GM18499 (cell line): Measurements from ENCODE around the gene UNC79.

ENCODE experiments used
- ATAC-seq: cut with Tn5 transposase; IDR thresholded peaks from one replicate; pipeline ENCODE4 v1.9.1; 2021; ENCODE audit warnings: moderate number of reproducible peaks; ENCODE audit not compliant: insufficient read depth, unreplicated experiment

The UNC79 gene

DNA sequence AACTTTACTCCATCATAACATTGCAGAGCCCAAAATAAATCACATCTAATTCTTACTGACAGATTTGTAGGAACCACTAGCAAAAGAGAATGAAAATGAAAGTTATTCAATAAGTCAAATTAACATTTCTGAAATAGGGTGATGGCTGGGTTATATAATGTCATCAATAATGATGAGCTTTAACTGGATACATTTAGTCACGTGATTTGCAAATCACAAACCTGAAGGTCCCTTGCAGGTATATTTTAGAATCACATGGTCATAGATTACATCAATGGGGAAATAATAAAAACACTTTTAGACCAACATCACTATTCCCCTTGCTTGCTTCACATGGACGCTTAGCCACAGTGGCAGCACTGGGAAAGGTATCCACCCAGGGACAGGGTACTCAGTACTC, 270.8 kb downstream of the UNC79 start:
- no peak for ATAC-seq

DNA sequence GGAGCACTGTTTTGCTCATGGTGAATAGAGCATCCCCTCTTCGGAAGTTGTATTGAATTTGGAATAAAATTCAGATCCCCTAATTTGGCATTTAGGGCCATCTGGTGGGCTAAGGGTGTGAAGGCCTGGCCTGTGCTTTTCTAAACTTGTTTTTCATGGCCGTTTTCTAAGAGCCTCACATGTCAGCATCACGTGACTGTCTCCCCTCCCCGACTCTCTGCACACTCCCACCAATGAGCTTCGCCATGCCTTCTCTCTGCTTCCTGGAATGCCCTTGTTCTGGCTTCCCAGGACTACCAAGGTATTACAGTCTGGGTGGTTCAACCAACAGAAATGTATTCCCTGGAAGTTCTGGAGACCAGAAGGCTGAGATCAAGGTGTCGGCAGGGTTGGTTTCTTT, 272.2 kb downstream of the UNC79 start:
- ATAC-seq = no peak

DNA sequence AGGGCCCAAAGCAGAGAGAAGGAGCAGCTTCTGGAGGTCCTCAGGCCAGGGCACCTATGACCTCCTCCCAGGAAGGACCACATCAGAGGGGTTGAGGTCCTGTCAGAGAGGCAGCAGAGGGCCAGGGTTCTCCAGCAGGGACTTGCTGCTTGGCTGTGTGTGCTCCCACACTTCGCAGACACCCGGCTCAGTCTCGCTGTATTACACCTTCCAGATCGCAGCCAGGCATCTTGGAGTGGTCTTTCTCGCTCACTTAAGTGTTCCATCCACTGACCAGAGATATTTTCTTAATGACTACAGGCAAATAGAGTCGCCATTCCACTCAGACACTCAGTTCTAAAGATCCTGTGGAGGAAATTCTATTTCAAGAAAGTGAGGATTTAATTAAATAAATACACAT, 273.2 kb downstream of the UNC79 start:
- no peak for ATAC-seq

DNA sequence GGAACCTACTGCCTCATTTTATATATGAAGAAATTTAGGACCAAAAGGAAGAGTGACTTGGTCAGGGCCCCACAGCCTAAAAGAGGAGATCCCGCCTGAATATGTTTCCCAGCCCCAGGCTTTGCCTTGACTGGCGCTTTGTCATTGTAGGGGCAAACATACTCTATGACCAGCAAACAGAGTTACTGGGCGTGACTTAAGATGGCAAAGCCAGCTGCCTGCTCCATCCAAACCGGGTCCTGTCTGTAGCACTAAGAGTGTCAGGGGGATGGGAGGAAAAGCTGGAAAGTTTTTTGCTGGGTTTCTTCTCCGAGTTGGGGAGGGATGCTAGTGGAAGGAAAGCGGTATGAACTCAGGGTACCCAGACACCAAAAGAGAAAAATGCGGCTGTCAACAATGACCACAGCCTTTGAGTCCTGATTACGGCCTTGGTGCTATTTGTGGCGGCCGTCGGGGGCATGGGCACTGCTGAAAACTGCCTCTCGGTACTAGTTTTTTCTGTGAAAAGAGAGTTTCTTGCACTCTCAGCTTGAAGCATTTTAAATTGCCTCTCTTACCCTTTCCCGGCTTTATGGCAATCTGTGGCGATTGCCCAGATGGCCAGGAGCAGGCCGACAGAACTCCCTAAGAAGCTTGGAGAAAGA, 274.9 kb downstream of the UNC79 start:
- ATAC-seq = no peak

DNA sequence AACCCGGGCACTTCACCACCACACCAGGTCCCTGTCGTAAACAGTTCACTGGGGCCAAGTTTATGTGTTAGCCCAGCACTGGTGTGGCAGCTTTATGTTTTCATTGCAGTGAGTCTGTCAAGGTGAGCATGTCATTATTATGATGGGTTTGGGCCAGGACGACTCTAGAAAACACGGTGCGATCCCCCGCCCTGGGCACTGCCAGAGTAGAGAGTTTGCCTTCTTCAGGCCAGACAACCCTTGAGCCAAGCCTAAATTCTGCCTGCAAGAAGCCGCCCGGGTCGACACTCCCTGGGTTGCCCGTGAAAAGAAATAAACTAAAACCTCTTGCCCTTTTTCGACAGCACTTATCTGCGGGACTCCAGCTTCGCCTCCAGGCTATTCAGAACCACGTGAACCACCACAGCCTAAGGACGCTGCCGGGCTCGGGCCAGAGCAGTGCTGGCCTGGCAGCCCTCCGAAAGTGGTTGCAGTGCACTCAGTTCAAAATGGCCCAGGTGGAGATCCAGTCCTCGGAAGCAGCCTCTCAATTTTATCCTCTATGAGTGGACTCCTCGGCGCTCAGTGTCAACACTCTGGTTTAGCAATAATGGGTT, 275.7 kb downstream of the UNC79 start:
- no peak for ATAC-seq

DNA sequence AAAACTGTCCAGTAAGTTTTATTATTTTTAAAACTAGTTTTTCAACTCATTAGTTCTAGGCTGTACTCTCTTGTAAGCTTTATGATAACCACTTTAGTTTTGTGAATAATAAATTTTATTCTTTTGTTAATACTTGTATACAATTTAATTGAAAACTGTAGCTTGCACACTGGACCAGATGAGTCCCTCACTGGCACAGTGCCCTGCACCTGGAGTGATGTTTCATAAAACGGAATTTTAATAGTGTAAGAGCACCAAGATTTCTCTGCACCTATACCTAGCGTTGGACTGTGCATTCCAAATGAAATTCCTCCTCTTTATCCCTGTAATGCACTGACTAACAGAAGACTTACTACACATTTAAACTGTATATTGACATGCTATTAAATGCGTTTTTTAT, 276.7 kb downstream of the UNC79 start:
- no peak for ATAC-seq

DNA sequence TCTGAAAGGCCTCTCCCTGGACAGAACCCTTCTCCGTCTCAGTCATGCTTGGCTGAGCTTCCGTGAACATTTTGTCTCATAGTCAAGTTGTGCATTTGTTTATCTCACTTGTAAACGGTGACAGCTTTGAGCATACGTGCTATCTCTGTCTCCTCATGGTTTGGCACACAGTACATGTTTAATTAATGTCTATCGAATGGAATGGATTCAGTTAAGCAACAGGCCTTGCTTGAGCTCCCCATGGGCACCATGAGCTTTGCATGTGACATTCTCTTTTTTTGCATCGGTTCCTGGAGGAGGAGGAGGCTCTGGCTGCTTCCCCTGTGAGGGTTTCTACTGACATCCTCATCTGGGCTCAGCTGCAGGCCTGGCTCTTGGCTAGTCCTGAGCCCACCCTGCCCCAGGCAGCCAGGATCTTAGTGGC, 277.6 kb downstream of the UNC79 start:
- no peak for ATAC-seq

DNA sequence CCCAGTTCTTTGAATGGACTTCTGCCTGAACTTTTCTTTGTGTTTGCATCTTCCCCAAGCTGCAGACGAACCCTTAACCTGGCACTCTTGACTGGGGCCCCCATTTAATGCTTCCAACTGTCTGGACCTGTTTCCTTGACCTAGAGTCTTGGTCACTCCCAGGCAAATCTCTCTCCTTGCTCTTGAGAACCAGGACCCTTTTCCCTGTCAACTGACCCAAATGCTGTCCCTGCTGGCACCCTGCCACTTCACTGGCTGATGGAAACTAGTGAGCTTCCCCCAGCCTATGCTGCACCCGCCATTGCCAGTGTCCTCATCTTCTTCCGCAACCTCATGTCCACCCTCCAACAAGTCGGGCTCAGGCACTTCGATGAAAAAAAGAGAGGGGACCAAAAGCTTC, 278.1 kb downstream of the UNC79 start:
- no peak for ATAC-seq

DNA sequence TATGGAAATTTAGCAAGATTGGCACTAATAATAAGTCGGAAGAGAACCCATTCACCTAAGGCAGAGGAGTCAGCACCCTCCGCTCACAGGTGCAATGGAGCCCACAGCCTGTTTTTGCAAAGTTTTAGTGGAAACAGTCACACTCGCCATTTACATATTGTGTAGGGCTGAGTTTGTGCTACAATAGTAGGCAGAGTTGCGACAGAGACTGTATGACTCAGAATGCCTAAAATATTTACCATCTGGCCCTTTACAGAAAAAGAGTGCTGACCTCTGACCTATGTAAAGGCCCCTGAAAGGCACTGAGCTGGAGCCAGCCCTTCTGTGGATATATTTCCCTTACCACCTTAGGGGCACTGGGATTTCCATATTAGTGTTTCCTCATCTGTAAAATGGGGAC, 278.5 kb downstream of the UNC79 start:
- ATAC-seq = no peak

DNA sequence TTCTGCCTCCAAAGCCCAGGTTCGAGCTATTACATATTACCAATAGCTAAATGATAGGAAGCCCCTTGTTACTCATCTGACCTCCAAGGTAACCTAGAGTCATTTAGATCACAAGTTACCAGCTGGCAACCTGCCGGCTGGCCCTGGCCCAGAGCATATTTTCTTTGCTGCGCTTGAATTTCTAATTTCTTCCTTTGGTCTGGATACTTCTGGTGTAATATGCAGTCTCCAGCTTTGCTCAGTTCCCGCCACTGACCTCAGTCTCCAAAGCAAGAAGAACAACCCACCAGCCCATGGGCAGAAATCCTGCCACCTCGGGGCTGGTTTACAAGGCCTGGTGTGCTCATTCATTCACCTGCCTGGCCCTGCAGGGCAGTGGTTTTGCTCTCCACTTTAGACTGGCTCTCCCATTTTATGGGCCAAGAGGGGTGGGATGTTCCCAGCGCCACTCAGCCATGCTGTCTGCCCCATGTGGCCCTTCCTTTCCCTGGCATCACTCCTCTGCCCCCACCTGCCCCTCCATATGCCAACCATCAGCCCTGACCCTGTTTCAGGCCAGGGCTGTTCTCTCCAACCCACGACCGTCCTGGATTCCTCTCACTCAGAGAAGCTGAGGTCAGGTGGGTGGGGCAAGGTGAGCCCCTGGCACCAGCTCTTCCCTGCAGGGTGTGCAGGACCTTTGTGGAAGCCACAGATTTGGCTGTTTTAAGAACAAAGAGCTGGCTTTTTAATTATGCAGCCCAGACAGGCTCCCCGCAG, 281.5 kb downstream of the UNC79 start:
- ATAC-seq = no peak

DNA sequence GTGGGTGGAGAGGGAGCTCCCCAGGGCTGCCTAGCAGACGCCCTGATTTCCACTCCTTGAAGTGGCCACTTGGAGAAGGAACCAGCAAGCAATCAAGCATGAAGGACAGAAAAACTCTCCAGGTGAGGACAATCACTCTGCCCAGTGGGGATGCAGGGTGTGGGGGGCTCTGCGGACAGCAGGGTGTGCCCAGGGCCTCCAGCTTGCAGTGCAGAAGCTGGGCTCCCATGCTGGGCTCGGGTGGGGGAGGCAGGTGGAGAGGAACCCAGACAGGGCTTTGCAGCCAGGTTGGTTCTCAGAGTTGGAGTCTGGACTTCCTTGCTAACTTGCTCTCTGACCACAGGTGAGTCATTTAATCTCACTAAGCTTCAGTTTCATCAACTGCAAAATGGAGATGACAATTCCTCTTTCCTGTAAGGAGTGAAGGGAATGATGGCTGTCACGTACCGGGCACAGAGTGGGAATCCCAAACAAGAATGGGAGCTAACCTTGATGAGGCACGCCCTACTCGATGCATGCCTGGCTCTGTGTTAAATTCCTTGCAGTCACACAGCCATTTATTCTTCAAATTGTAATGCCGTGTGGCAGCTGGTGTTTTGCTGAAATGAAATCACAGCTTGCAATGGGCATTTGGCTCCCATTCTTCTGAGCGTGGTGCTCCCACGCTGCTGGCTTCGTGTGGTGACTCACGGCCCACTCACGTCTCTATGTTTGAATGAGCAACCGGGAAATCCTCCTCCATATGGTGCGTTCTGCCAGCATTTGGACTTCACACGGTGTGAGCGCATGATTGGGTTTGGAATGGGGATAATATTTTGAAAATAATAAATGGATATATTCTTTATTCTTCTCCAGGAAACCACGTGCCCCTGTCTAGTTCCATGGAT, 282.3 kb downstream of the UNC79 start:
- no peak for ATAC-seq

DNA sequence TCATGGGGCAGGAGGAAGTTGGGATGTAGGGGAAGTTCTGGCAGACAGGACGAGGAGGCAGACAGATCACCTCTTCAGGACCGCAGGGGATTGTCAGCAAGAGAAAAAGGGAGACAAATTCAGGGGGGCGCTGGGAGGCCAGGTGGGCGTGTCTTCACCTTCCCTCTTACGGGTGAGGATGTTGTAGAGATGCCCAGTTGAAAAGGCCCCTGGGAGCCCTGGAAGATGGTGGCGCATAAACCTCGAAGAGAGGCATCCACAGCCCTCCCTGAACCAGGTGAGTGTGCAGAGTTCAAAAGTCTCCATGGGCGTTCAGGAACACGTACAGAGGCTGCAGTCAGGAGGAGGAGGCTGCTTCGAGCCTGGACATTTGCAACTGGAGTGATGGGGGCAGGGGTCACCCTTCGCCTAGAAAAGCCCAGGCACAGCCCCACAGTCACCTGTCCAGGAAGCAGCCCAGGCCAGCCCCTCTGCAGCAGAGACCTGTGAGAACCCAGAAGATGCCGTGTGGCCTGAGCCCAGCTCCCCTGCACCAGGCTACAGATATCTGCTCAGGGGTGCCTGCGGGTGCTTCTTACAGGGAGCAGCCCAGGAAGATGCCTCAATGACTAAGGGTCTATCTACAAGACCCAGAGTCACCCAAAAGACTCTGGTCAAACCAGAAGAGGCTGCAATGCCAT, 283.1 kb downstream of the UNC79 start:
- no peak for ATAC-seq

DNA sequence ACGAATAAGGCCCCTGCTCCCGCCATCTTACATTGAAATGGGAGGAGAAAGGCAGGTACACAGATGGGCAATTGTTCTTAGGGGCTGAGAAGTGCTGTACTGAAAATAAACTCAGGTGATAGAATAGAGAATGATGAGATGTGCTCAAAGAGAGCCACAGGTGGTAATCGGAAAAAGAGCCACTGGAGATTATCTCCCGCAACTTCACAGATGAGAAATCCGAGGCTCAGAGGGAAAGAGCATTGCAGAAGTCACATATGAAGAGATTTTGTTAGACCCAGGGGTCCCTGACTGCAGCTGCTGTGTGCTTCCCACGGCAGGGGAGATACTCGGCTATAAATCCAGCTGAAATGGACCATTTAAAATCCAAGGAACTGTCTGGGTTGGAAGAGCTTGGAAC, 283.9 kb downstream of the UNC79 start:
- ATAC-seq = no peak

DNA sequence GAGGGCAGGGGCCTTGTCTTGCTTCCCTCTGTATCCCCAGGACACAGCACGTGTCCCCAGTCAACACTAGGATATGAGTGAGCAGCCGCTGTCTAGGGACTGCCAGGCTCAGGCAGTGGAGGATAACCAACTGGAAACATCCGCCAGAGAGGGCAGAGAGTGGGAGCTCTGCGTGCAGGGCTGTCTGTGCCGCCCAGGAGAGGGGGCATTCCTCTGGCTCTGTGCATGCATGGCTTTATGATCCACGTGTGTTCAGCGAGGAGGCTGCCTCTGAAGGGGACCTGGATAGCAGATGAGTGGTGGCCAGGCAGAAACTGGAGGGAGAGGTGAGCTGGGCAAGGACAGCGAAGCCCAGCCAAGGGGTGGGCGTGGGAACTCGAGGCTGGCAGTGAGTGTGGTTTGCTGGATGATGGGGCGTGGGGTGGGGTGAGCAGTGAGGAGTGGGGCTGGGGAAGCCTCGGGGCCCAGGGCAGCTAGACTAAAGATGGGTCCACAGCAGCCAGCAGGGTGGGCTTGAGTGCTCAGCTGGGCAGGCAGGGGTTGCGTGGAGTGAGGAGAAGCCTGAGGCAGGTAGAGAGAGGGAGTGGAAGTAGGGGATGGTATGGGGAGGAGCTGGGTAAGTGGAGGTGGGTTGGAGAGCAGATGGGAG, 284.7 kb downstream of the UNC79 start:
- ATAC-seq = no peak

DNA sequence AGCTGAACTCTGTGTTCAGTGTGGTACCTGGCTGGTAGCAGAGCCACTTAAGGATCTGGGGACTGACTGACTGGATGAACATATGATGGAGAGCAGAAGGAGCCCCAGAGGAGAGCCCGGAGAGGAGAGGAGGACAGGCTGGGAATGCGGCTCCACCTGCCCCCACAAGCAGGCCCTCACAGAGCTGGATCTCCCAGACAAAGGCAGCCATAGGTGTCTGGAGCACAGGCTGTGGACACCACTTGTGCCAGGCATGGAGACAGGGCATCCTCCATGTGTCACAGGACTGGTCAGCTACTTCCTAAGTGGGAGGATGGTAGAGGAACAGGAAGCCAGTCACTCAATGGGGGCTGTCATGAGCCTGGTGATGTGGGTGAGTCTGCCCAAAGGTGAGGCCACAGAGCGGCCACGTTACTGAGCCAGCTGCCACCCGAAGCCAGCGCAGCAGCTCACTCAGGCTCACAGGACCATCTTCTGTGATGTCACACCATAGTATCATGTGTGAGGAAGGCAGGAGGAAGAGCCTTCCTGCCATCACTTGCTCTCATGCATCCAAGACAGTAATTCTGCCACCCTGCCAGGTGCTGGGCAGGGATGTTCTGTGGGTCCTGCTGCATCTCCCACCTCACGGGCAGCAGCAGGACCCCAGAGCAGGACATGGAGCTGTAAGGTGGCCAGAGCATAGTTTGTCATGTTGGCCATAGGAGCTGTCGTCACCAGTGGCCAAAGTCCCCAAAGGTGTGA, 285.4 kb downstream of the UNC79 start:
- no peak for ATAC-seq

DNA sequence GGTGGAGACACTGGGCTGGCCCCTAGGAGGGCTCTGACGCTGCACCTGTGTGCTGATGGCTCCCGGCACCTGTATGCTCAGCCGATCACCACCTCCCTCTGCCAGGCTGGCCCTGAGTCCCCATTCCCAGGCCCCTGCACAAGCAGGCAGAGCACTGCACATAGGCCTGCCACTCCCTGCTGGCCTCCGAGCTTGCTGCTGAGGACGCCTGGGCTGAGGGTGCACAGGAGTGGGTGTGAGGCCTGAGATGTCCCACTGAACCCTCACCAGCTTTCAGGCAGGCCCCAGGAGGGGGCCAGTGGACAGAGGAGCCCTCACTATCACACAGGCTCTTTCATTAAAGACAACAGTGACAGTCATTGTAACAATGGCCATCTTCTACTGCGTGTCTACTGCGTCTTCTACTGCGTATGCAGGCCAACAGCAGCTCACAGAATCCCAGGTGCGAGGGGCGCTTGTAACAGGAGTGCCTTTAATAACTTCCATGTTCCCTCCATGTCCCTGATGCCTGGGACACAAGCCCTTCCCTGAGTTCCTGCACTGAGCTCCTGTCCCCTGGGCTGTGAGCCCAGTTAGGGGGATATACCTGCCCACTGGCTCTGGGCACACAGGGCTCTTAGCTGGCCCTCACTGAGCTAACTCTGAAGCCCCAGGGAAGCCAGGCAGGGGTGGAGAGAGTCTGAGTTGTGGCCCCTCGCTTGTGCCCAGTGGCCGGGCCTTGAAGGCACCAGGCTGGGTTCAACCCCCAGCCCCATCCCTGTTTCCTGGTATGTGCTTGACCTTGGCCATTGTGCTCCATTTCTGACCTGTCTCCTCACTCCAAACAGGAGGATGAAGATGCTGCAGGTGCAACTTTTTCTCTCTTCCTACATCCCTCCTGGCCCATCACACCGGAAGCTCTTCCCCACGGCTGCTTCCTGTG, 286.3 kb downstream of the UNC79 start:
- ATAC-seq = no peak

DNA sequence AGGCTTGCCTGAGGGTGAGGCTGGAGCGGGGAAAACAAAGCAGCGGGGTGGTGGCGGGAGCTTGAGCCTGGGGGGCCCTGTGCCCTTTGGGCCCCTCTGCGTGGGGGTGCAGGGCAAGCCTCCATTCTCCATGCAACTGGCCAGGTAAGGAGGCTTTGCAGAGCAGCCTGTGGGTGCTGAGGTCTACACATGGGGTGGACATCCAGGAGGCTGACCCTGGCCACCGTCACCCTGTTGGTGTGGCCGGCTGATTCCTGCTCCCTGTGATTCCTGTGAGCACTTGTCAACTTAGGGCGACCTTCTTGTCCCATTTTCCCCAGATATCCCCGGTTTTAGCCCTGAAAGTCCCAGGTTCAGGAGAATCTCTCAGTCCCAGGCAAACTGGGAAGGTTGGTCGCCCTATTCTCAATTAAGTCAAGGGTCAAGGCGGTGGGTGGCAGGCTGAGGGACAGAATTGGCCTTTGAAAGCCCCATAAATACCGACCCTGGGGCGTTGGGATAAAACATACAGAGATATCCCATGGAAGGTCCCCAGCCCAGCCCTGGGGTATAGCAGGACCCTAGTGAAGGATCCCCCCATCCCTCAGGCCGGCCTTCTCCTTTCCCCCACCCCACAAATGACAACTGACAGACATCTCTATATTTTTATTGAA, 287.1 kb downstream of the UNC79 start:
- no peak for ATAC-seq

DNA sequence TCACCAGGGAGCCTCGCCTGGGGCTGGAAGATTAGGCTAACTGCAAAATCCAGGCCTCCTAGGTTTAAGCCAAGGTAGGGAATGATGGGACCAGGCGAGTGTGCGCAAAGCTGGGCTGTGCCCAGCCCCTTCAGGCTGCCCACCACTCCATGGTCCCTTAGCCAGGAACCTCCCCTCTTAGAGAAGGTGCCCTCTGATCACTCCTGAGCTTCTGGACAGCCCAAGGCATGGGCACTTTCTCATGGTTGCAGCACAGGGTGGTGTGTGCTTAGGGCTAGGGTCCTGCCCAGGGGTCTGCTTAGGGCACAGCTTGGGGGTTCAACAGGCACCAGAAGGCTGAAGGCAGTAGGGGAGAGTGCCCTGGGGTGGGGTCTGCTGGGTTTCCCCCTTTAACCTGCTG, 288.5 kb downstream of the UNC79 start:
- ATAC-seq = no peak
